Keratinocyte (primary cell): ENCODE measurements around the gene WTAP. TPM values are rescaled to one million over a fixed set of nuclear protein-coding genes. Genes with fewer than 3 reads are reported as not detected.
"Not testable (repeated sequence)": the region's sequence is repeated elsewhere in the genome, so short reads cannot be mapped to it uniquely, and the experiment has no call there.

ENCODE experiments used
- DNase-seq: peaks from one replicate; pipeline ENCODE4 v3.0.0-alpha.2; 2011; ENCODE audit warnings: low read depth, missing footprints, low spot score
- FAIRE-seq: peaks from 2 replicates; lab custom pipeline; 2011; peaks lifted over from hg19 to GRCh38; lab: Jason Lieb, UNC
- H2AFZ ChIP-seq: 2 replicates; pipeline ENCODE4 v1.6.0; 2012; ENCODE audit warnings: low read length, control low read depth, inconsistent platforms; ENCODE audit not compliant: control insufficient read depth
- H3K27ac ChIP-seq: 2 replicates; pipeline ENCODE4 v1.5.1; 2011; ENCODE audit warnings: low read length; ENCODE audit not compliant: control insufficient read depth, insufficient read depth
- H3K27me3 ChIP-seq: 3 replicates; pipeline ENCODE4 v1.6.0; 2011; ENCODE audit warnings: low read length; ENCODE audit not compliant: control insufficient read depth, insufficient read depth; ENCODE audit errors: extremely low read depth
- H3K36me3 ChIP-seq, 2 experiments: 2 replicates in 1 of 2; 3 replicates in 1 of 2; pipeline ENCODE4 v1.5.1; 2011; ENCODE audit warnings: low read length in 2 of 2, mild to moderate bottlenecking in 1 of 2; ENCODE audit not compliant: control insufficient read depth in 2 of 2, insufficient read depth in 2 of 2; ENCODE audit errors: extremely low read depth in 1 of 2
- H3K4me1 ChIP-seq: 3 replicates; pipeline ENCODE4 v1.5.1; 2011; ENCODE audit warnings: low read length; ENCODE audit not compliant: control insufficient read depth, insufficient read depth; ENCODE audit errors: extremely low read depth
- H3K4me2 ChIP-seq: 3 replicates; pipeline ENCODE4 v1.6.0; 2011; ENCODE audit warnings: low read depth, low read length; ENCODE audit not compliant: control insufficient read depth, insufficient read depth; ENCODE audit errors: extremely low read depth
- H3K4me3 ChIP-seq, 3 experiments: fragments of 200-600 bp in 1 of 3; sonication (generic) in 1 of 3; 2 replicates in 2 of 3; 3 replicates in 1 of 3; pipeline ENCODE4 v1.5.1; 2011 to 2016; ENCODE audit warnings: low read length in 3 of 3, mild to moderate bottlenecking in 3 of 3, control low read depth in 2 of 3, inconsistent platforms in 1 of 3, low read depth in 1 of 3, mixed read lengths in 1 of 3, mixed run types in 1 of 3, moderate library complexity in 1 of 3; ENCODE audit not compliant: control insufficient read depth in 2 of 3, insufficient read depth in 2 of 3; ENCODE audit errors: extremely low read depth in 1 of 3
- H3K79me2 ChIP-seq: 2 replicates; pipeline ENCODE4 v1.6.0; 2012; ENCODE audit warnings: low read length; ENCODE audit not compliant: control insufficient read depth, insufficient read depth
- H3K9ac ChIP-seq: 3 replicates; pipeline ENCODE4 v1.6.0; 2011; ENCODE audit warnings: low read length; ENCODE audit not compliant: control insufficient read depth, insufficient read depth; ENCODE audit errors: extremely low read depth
- H3K9me1 ChIP-seq: 3 replicates; pipeline ENCODE4 v1.6.0; 2011; ENCODE audit warnings: low read length; ENCODE audit not compliant: control insufficient read depth, insufficient read depth; ENCODE audit errors: extremely low read depth
- H3K9me3 ChIP-seq: 2 replicates; pipeline ENCODE4 v1.5.1; 2012; ENCODE audit warnings: low read depth, low read length; ENCODE audit not compliant: control insufficient read depth
- H4K20me1 ChIP-seq: 3 replicates; pipeline ENCODE4 v1.6.0; 2011; ENCODE audit warnings: low read length; ENCODE audit not compliant: control insufficient read depth, insufficient read depth; ENCODE audit errors: extremely low read depth
- EZH2 ChIP-seq: IDR thresholded peaks from one replicate; pipeline ENCODE4 v1.6.1; 2012; ENCODE audit warnings: inconsistent platforms, mild to moderate bottlenecking, low read length, moderate library complexity
- dilution Hi-C: fragments of 300-500 bp; cut with MboI; formaldehyde crosslinking; loops from one replicate; pipeline ENCODE4 v1.7.0; 2020; ENCODE audit warnings: low sequenced_read_pairs; ENCODE audit not compliant: extremely low pct_ligation_motif_present
- polyA plus RNA-seq, 5 experiments: library from polyadenylated mRNA; depleted of rRNA in 3 of 5; stranded (reverse) in 3 of 5; stranded (forward) in 1 of 5; unstranded in 1 of 5; fragments of >200 nt; gene quantifications; 1 replicate in 1 of 5; 2 replicates in 3 of 5; 3 replicates in 1 of 5; pipeline versions ENCODE4 v1.2.1 to v1.2.3, GENCODE V29; 2011 to 2012; ENCODE audit warnings: missing spikeins in 2 of 5, low read depth in 1 of 5, low replicate concordance in 1 of 5
- TF ChIP-seq, protein P1 (sequence below), 3 experiments: IDR thresholded peaks in 1 of 3; conservative IDR thresholded peaks in 1 of 3; optimal IDR thresholded peaks in 1 of 3; 2 replicates in 2 of 3; 3 replicates in 1 of 3; pipeline versions ENCODE3 to v1.5.1; 2011; ENCODE audit warnings: low read length in 3 of 3, mild to moderate bottlenecking in 3 of 3, moderate library complexity in 2 of 3, control low read depth in 1 of 3, inconsistent platforms in 1 of 3; ENCODE audit not compliant: insufficient read depth in 2 of 3; ENCODE audit errors: extremely low read depth in 1 of 3

WTAP gene
- polyA plus RNA-seq, 1 donor (not counting 4 experiments of a cell fraction or from before 2014, with no cell fraction given) = 40.2 TPM

DNA sequence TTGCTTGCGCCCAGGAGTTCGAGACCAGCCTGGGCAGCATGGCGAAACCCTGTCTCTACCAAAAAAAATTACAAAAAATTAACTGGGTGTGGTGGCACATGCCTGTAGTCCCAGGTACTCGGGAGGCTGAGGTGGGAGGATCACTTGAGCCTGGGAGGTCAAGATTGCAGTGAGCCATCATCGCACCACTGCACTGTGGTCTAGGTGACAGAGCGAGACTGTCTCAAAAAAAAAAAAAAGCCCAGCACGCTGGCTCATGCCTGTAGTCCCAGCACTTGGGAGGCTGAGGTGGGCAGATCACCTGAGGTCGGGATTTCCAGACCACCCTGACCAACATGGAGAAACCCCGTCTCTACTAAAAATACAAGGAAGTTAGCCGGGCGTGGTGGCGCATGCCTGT, 6.1 kb downstream of the WTAP start:
- peaks cover 4 to 10% of the 10 kb centered on the region in 2 experiments for H3K36me3 ChIP-seq
- H3K27me3 ChIP-seq, H3K4me3 ChIP-seq, H3K9me3 ChIP-seq, H3K9ac ChIP-seq, H3K4me2 ChIP-seq, H3K9me1 ChIP-seq, H2AFZ ChIP-seq, dilution Hi-C loops, H3K27ac ChIP-seq, FAIRE-seq, DNase-seq: not testable (repeated sequence)
- peaks cover 100% of the 10 kb centered on the region for H3K79me2 ChIP-seq
- peaks cover 11% of the 10 kb centered on the region for H4K20me1 ChIP-seq
- H3K4me1 ChIP-seq = peaks cover 12% of the 10 kb centered on the region

DNA sequence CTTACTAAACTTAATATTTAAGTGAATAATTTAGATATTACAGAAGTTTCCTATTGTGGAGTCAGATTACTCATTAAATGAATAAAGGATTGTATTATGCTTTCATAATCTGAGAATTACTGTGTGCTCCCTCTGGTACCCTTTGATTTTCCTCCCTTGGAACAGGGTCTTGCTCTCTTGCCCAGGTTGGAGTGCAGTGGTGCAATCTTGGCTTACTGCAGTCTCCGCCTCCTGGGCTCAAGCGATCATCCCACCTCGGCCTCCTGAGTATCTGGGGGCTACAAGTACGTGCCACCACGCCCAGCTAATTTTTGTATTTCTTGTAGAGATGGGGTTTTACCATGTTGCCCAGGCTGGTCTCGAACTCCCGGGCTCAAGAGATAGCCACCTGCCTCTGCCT, 9.6 kb downstream of the WTAP start:
- Histone ChIP-seq H3K9me1 (no peaks in the 10 kb centered on the region), H3K4me1 (no peaks in the 10 kb centered on the region), H3K27ac (no peak overlapping the region), H3K9me3 (no peaks in the 10 kb centered on the region), H3K9ac (no peak overlapping the region), H3K36me3 (peaks cover 9% of the 10 kb centered on the region in 2 experiments), H4K20me1 (peaks cover 9% of the 10 kb centered on the region), H3K27me3 (no peaks in the 10 kb centered on the region), H2AFZ (no peak overlapping the region), H3K79me2 (peaks cover 97% of the 10 kb centered on the region), H3K4me3 (no peak overlapping the region), H3K4me2 (no peak overlapping the region)
- dilution Hi-C loops = no loop called here
- no peak for FAIRE-seq
- no peak for TF ChIP-seq EZH2
- TF ChIP-seq, protein P1, sequence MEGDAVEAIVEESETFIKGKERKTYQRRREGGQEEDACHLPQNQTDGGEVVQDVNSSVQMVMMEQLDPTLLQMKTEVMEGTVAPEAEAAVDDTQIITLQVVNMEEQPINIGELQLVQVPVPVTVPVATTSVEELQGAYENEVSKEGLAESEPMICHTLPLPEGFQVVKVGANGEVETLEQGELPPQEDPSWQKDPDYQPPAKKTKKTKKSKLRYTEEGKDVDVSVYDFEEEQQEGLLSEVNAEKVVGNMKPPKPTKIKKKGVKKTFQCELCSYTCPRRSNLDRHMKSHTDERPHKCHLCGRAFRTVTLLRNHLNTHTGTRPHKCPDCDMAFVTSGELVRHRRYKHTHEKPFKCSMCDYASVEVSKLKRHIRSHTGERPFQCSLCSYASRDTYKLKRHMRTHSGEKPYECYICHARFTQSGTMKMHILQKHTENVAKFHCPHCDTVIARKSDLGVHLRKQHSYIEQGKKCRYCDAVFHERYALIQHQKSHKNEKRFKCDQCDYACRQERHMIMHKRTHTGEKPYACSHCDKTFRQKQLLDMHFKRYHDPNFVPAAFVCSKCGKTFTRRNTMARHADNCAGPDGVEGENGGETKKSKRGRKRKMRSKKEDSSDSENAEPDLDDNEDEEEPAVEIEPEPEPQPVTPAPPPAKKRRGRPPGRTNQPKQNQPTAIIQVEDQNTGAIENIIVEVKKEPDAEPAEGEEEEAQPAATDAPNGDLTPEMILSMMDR (optimal IDR thresholded peaks at IDR 0.05 in 1 of 3, IDR thresholded peaks at IDR 0.05 in 1 of 3, conservative IDR thresholded peaks at IDR 0.05 in 1 of 3; ENCODE audit: extremely low read depth in 1 of 3, insufficient read depth in 2 of 3, low read length in 3 of 3) = no peak
- DNase-seq = no peak

DNA sequence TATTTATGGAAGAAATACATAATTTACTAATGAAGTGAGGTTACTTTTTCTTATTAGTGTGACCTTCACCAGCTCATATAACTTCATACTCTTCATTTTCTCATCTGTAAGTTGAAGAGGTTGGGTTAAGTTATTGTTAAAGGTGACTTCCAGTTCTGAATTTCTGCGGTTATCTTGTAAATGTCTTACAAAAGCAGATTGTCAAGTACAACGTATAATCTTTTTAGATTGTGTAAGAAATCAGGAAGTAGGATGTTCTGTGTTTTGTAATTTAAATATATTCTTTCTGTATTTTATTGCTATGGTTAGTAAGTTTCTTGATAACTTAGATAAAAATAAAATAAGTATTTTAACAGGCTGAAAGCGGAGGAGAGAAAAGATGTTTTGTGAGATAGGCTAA, 12.0 kb downstream of the WTAP start:
- no peaks in the 10 kb centered on the region for H3K27me3 ChIP-seq
- H3K4me1 ChIP-seq = no peaks in the 10 kb centered on the region
- H4K20me1 ChIP-seq = peaks cover 5% of the 10 kb centered on the region
- H3K4me2 ChIP-seq = no peak overlapping the region
- TF ChIP-seq, protein P1 (optimal IDR thresholded peaks at IDR 0.05 in 1 of 3, IDR thresholded peaks at IDR 0.05 in 1 of 3, conservative IDR thresholded peaks at IDR 0.05 in 1 of 3; ENCODE audit: extremely low read depth in 1 of 3, insufficient read depth in 2 of 3, low read length in 3 of 3) = no peak
- no peak for TF ChIP-seq EZH2
- no peak overlapping the region for H3K9ac ChIP-seq
- H3K4me3 ChIP-seq = no peak overlapping the region
- H3K27ac ChIP-seq = no peak overlapping the region
- DNase-seq = no peak
- H3K79me2 ChIP-seq = peaks cover 86% of the 10 kb centered on the region
- no peaks in the 10 kb centered on the region for H3K9me3 ChIP-seq
- H2AFZ ChIP-seq = no peak overlapping the region
- dilution Hi-C loops = no loop called here
- peaks cover 14 to 20% of the 10 kb centered on the region in 2 experiments for H3K36me3 ChIP-seq
- no peaks in the 10 kb centered on the region for H3K9me1 ChIP-seq
- FAIRE-seq = no peak
